ENCODE data around the gene SLC10A6.

- no peak for TF ChIP-seq POLR2A (IDR thresholded peaks at IDR 0.05)
- TF ChIP-seq CTCF (IDR thresholded peaks at IDR 0.05 in 4 of 5, conservative IDR thresholded peaks at IDR 0.05 in 1 of 5) = no peak
Observed at GRCh38 chr4:86837691-86838503, 11.3 kb downstream of the SLC10A6 start.
